HG03378 (cell line): ENCODE data around the gene ZNF222.

Experiments
- ATAC-seq: cut with Tn5 transposase; IDR thresholded peaks from one replicate; pipeline ENCODE4 v1.9.1; 2021; ENCODE audit warnings: mild to moderate bottlenecking, moderate library complexity; ENCODE audit not compliant: unreplicated experiment

Gene ZNF222

DNA sequence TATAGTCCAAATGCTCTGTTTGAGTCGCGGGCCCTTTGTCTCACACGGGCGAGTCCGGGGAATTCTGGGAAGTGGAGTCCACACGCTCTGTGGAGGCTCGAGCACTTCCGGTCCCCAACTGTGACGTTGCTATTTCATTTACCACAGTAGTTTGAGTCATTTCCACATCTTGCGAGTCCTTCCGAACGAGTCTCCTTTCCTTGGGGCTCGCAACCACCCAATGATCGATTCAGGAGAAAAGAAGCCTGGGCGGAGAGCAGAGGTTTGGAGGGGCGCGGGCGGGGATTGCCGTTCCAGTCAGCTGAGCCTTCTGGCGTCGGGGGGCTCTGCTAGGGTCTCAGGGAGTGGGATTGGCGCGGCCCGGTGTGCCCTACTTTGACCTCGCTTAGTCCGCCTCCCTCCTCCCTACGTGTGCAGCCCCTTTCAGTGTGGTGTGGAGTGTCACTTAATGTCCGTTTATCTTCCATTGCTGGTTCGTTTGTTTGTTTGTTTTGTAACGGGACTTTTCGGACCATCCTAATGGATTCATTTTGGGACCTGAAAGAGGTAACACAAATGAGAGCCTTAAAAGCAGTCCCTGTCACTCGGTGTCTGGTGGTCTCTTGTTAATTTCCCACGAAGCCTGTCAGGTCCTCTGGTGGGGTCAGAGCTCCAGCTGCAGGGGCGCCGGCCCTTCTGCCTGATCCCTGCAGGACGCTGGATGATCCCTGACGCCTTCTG lies at the start of gene ZNF222:
Gene ZNF222, plus strand, starts transcription at position 163 of the 720 bp plus-strand sequence. Its CDS starts 58 bp downstream, at position 221.
- ATAC-seq: peak; percentile 89

DNA sequence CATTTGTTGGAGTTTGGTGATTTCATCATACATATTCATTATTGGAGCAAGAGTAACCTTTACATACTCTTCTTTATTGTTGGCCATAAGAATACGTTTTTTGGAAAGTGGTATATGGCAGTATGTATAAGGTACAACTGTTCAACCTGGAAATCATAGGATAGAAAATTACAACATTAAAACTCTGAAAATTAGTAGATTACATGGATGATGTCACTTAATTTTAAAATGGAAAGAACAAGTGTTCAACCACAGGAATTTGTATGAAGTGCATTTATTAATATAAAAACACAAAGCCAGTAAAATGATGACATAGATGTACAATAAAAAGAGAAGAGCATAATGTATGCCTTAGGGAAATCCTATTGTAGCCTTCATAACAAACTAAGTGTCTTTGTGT lies 48.4 kb upstream of the ZNF222 start:
- no peak for ATAC-seq

DNA sequence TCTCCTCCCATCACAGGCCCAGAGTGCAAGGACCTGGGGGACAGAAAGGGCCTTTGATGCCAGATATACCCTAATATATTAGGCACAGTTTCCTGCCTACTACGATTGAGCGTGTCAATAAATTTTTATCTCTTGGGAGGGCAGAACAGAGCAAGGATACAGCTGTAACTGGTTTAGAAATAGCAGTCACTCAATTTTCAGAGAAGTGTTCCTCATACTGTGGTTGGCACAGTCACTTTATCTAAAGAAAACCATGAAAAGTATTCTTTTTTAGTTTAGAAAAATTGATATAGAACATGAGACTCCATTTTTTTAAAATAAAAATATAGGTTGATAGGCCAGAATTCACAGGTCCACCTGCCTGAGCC lies 41.7 kb upstream of the ZNF222 start:
- no peak for ATAC-seq

DNA sequence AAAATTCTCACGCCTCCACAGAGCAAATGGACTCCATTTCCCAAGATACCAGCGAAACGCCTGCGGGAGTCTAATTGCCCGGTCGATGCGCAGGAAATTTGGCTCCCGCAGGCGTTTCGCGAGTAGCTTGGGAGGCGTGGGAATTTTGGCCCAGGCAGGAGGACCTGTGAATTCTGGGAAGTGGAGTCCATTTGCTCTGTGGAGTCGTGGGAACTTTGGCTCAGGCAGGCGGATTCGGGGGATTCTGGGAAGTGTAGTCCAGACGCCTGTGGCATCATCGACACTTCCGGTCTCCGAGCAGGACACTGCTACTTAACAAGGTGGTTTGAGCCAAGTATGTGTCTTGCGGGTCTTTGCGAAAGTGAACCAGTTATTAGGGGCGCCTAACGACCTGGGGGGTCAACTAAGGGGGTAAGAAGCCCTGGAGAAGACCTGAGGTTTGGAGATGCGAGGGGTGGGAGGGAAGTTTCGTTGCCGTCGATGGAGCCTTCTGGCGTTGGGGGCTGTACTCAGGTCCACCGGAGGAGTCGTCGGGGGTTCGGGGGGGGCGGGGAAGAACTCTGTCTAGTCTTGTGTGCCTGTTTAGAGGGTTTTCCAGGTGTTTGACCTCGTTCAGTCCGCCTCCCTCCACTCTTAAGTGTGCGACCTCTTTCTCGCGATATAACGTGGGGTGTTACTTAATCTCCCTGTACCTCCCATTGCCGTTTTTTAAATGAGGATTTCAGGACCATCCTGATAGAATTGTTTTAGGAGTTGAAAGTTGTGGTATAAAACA lies 41.1 kb upstream of the ZNF222 start, which contains the start of gene ZNF155:
Gene ZNF155, plus strand, starts transcription at position 277 of the 775 bp plus-strand sequence. CDS start 4,356 bp downstream, outside the sequence.
- peak; percentile 63 for ATAC-seq

DNA sequence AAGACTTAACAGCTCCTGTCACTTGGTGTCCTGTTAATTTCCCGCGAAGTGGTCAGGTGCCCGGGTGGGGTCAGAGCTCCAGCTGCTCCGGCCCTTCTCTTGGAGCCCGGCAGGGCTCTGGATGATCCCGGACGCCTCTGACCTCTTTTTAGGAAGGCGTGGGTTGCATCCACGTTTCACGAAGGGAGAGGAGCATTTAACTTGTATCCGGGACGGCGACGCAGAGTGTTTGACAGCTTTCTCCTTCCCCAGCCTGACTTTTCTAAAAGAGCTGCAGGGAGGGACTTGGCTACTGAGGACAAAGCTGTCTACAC lies 40.5 kb upstream of the ZNF222 start:
- peak; percentile 27 for ATAC-seq

DNA sequence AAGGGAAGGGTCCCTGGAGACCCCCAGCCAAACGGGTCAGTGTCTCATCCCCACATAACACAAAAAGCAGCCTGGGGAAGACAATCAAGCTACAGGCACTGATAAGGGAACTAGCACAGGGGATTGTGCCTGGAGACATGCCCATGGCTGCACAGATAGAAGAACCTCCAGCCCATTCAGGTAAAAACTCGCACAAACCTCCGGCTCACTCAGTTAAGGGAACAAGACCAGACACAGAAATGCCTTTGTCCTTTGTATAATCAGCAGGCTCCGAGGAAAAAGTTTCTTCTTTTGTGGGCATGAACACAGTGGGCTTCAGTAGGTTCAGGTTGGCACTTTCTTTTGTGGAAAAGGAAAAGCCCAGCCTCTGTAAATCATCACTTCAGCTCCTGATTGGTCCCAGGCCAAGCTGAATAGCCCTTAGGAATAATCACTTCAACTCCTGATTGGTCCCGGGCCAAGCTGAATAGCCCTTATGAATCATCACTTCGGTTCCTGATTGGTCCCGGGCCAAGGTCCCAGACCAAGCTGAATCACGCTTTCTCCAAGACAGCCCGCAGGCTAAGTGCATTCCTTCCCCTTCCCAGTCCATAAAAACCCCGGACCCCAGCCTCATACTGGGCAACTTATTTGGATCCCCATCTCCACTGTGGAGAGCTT lies 27.4 kb upstream of the ZNF222 start:
- no peak for ATAC-seq

DNA sequence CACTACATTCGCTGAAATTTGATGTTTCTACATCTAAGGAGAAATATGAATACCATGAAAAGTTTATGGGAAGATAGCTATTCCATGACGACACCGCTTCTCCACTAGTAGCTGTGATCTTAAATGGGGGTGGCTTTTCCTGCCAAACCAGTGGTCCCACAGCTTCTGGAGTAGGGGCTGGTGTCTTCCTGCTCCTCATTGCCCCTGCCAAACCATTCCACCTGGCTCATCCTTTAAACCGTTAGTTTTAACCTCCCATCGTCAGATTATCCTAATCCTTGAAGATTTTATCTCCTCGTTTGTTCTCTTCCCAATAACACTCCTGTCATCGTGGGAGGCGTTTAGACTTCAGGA lies 23.0 kb upstream of the ZNF222 start:
- no peak for ATAC-seq

DNA sequence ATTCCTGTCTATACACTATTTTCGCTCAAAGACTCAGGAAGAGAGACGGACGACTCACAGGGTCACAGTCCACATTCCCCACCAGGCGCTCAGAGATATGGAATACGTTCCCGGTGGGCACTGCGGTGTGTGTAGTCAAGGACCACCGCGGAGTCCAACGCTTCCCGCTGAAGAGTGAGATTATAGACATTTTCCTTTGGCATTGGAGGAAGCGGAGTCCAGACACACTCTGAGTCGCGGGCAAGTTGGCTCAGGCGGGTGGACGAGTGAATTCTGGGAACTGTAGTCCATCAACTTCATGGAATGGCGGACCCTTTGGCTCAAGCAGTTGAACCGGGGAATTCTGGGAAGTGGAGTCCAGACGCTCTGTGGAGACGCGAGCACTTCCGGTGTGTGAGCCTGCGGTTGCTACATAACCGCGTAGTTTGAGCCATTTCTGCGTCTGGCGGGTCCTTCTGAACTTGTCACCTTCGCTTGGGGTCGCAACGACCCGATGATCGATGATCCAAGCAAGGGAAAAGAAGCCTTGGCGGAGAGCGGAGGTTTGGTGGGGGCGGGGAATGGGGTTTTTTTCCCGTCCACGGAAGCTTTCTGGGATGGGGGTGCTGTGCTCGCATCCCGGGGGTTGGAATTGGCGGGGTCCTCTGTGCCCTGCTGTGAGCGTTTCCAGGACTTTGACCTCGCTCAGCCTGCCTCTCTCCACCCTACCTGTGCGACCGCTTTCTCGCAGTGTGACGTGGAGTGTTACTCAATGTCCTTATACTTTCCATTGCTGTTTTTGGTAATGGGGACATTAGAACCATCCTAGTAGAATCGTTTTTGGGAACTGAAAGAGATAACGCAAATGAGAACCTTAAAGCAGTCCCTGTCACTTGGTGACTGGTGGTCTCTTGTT lies 22.4 kb upstream of the ZNF222 start, which contains the start of gene ZNF230:
Gene ZNF230, plus strand, starts transcription at position 392 of the 895 bp plus-strand sequence. CDS start 4,122 bp downstream, outside the sequence.
- ATAC-seq: peak; percentile 86

DNA sequence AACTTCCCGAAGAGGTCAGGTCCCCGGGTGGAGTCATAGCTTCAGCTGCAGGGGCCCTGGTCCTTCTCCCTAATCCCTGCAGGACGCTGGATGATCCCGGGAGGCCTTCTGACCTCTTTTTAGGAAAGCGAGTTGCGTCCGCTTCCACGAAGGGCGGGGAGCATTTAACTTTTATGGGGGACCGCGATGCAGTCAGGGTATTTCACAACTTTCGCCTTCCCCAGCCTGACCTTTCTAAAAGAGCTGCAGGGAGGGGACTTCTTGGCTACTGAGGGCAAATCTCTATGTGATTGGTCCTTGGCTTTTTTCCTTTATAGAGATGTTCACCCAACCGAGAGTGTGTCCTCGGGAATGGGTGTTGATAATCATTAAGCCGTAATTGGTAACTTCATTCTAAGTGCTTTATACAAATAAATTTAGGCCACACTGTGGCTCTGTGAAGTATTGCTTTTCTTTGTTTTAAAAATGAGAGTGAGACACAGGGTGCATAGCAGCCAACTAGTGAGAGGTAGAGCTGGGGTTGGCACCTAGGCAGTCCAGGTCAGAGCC lies 21.6 kb upstream of the ZNF222 start:
- peak; percentile 32 for ATAC-seq

DNA sequence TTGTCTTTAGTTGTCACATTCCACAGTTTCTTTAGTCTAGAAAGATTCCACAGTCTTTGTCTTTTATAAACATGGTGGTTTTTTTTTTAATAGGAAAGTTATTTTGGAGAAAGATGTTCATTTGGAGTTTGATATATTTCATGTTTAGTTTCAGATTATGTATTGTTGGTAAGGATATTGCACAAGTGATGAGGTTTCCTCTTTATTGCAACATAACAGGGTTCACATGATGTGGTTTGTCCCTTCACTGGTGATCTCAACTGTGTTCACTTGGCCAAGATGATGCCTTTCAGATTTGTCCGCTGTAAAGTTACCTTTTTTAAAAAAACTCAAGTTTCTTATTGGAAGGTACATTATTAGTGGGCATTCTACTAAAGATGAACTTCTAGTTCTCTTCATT lies 19.2 kb upstream of the ZNF222 start:
- ATAC-seq: no peak

DNA sequence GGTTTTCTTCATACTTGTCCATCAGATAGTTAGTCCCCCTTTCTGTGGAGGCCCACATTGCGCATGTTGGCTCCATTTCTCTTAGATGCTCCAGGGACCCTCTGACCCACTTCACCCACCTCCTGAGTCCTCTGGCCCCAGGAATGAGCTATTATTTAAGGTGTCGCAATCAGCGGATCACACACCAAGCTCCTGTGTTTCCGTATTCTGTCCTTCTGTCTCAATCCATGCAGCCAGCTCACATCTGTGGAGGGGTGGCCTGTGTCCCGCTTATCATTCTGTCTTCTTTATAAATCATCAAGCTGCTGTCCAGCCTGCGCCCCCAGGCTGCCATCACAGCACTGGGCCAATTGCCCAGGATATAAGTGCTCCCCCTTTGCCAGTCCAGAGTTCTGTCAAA lies 17.7 kb upstream of the ZNF222 start:
- no peak for ATAC-seq

DNA sequence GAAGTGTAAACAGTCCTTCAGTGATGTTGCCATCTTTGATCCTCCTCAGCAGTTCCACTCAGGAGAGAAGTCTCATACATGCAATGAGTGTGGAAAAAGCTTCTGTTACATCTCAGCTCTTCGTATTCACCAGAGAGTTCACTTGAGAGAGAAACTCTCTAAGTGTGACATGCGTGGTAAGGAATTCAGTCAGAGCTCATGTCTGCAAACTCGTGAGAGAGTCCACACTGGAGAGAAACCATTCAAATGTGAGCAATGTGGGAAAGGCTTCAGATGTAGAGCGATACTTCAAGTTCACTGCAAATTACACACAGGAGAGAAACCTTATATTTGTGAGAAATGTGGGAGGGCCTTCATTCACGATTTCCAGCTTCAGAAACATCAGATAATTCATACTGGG lies 14.7 kb upstream of the ZNF222 start:
- no peak for ATAC-seq

DNA sequence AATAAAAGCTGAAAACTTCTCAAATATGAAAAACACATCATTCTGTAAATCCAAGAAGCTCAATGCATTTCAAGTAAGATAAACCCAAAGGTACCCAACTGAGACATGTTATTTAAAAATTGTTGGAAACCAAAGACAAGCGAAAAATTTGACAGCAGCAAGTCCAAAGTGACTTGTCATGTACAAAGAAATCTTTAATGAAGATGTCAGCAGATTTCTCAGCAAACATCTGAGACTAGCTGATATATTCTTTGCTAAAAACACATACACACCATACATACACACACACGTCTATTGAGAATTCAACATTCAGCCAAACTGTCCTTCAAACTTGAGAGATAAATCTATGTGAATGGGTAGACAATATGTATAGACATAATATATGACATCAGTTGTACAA lies 5.7 kb upstream of the ZNF222 start:
- ATAC-seq: no peak

DNA sequence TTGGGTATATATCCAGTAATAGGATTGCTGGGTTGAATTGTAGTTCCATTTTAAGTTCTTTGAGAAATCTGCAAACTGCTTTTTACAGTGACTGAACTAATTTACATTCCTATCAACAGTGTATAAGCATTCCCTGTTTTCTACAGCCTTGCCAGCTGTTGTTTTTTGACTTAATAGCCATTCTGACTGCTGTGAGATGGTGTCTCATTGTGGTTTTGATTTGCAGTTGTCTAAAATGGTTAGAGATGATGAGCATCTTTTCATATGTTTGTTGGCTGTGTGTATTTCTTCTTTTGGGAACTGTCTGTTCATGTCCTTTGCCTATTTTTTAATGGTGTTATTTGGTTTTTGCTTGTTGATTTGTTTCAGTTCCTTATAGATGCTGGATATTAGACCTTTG lies 4.0 kb upstream of the ZNF222 start:
- ATAC-seq: no peak

DNA sequence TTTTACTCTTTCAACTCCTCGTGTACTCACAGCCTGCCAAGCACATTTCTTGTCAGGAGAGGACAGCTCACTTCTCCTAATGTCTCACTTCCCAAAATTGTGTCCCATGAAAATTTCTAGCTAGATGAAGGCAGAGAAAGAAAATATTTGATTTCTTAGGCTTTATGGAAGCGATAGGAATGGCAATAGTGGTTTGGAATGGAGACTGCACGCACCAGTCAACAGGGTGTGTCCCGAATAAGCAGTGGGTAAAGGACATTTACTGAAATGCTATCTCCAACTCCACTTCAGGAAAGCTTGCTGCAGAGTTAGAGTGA lies 321 bp upstream of the ZNF222 start:
- ATAC-seq: no peak

DNA sequence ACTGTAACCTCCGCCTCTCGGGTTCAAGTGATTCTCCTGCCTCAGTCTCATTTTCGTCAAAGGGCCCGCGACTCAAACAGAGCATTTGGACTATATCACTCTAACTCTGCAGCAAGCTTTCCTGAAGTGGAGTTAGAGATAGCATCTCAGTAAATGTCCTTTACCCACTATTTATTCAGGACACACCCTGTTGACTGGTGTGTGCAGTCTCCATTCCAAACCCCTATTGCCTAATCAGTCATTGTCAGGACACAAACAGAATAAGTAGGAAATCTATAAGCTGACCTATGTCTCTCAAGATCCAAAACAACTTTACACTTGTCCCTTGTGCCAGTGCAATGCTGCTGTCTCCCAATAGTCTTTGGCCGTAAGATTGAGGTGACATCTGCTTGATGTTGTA lies 1.4 kb downstream of the ZNF222 start:
- ATAC-seq: no peak

DNA sequence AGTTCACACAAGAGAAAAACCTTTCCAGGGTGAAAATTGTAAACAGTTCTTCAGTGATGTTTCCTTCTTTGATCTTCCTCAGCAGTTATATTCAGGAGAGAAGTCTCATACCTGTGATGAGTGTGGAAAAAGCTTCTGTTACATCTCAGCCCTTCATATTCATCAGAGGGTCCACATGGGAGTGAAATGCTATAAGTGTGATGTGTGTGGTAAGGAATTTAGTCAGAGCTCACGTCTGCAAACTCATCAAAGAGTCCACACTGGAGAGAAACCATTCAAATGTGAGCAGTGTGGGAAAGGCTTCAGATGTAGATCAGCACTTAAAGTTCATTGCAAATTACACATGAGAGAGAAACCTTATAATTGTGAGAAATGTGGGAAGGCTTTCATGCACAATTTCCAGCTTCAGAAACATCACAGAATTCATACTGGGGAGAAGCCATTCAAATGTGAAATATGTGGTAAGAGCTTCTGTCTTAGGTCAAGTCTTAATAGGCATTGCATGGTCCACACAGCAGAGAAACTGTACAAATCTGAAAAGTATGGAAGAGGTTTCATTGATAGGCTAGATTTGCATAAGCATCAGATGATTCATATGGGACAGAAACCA lies 6.9 kb downstream of the ZNF222 start:
- ATAC-seq: no peak

DNA sequence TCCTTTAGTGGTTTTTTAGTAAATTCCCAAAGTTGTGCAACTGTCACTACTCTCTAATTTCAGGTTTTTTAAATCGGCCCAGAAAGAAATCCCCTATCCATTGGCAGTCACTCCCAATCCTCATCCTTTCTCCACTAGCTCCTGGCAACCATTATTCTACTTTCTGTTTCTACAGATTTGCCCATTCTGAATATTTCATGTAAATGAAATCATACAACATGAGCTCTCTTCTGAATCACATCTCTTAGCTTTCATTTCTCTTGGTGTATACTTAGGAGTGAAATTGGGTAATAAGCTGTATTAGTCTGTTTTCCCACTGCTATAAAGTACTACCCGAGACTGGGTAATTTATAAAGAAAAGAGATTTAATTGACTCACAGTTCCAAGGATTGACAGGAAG lies 17.0 kb downstream of the ZNF222 start:
- ATAC-seq: no peak

DNA sequence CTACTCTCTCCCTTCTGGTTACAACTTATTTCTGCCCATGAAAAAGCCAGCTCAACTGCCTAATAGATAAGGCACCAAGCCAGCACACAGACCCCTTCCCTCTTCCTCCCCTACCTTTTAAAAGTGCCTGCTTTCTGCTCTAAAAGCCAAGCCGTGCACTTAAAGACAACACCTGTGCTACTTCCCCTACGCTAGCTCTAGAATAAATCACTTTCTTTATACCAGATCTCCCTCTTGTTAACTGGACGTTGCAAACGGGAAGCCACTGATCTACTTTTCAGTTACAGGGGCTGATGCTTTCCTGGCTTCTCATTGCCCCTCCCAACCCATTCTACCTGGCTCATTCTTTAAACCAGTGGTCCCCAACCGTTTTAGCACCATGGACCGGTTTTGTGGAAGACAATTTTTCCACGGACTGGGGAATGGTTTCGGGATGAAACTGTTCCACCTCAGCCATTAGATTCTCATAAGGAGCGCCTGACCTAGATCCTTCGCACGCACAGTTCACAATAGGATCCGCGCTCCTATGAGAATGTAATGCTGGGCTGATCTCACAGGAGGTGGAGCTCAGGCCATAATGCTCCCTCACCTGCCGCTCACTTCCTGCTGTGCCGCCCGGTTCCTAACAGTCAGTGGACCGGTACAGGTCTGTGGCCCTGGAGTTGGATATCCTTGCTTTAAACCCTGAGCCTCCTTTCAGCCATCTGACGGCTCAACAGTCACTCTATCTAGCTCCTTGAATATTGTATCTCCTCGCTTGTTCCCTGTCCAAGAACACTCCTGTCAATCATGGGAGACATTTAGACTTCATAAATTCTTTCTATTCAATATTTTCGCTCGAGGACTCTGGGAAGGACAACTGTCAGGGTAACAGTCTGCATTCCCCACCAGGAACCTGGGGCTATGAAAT lies 25.8 kb downstream of the ZNF222 start:
- peak; percentile 9 for ATAC-seq
